PC-9 (cell line): Measurements from ENCODE around the gene RETN. TPM values are rescaled to one million over a fixed set of nuclear protein-coding genes. Genes with fewer than 3 reads are reported as not detected.

ENCODE experiments used
- BruUV-seq: library from RNA; stranded (reverse); fragments of 400-500 nt; replicated peaks from 2 replicates; lab custom pipeline; 2021; lab: Mats Ljungman, UMichigan
- CTCF ChIA-PET: fragments of 300-600 bp; sonication (Branson Sonifier 250); formaldehyde crosslinking; loops from one replicate; lab custom pipeline; 2022; ENCODE audit warnings: antibody characterized with exemption; lab: Charles Lee
- POLR2A ChIA-PET: fragments of 300-600 bp; sonication (Branson Sonifier 250); formaldehyde crosslinking; loops from one replicate; lab custom pipeline; 2022; ENCODE audit warnings: antibody characterized with exemption; ENCODE audit not compliant: unreplicated experiment; lab: Charles Lee
- DNase-seq, 2 experiments: peaks; one replicate each; pipeline versions ENCODE4 v3.0.0 to v3.0.0-alpha.2; 2015 to 2022; ENCODE audit warnings: mixed read lengths in 1 of 2
- H2AFZ ChIP-seq: fragments of 200-600 bp; sonication (generic); 2 replicates; pipeline ENCODE4 v1.8.1; 2017; ENCODE audit warnings: antibody characterized with exemption
- H3F3A ChIP-seq: fragments of 200-600 bp; sonication (generic); 2 replicates; pipeline ENCODE4 v1.8.1; 2017; ENCODE audit warnings: antibody characterized with exemption, mild to moderate bottlenecking, low read depth; ENCODE audit not compliant: insufficient read depth
- H3K27ac ChIP-seq: fragments of 200-600 bp; sonication (generic); 2 replicates; pipeline ENCODE4 v1.6.1; 2016; ENCODE audit warnings: mixed run types
- H3K27me3 ChIP-seq: fragments of 200-600 bp; sonication (generic); 2 replicates; pipeline ENCODE4 v1.6.1; 2016; ENCODE audit warnings: low read depth, mixed run types; ENCODE audit not compliant: insufficient read depth
- H3K36me3 ChIP-seq: fragments of 200-600 bp; sonication (generic); 2 replicates; pipeline ENCODE4 v1.6.1; 2016; ENCODE audit warnings: low read depth, mixed run types
- H3K4me1 ChIP-seq: fragments of 200-600 bp; sonication (generic); replicated peaks from 2 replicates; pipeline ENCODE4 v1.6.1; 2016; ENCODE audit warnings: mixed run types; ENCODE audit not compliant: insufficient read depth
- H3K4me2 ChIP-seq: fragments of 200-600 bp; sonication (generic); 2 replicates; pipeline ENCODE4 v1.6.1; 2017; ENCODE audit warnings: mixed run types
- H3K4me3 ChIP-seq: fragments of 200-600 bp; sonication (generic); 2 replicates; pipeline ENCODE4 v1.6.1; 2016; ENCODE audit warnings: mixed run types
- H3K79me2 ChIP-seq: fragments of 200-600 bp; sonication (generic); 2 replicates; pipeline ENCODE4 v1.6.1; 2017; ENCODE audit warnings: low read depth, mixed run types
- H3K9me2 ChIP-seq: fragments of 200-600 bp; sonication (generic); 2 replicates; pipeline ENCODE4 v1.8.1; 2017; ENCODE audit warnings: mild to moderate bottlenecking; ENCODE audit not compliant: insufficient read depth
- H3K9me3 ChIP-seq: fragments of 200-600 bp; sonication (generic); 2 replicates; pipeline ENCODE4 v1.8.1; 2016; ENCODE audit warnings: low read depth; ENCODE audit not compliant: insufficient read depth
- H4K20me1 ChIP-seq: fragments of 200-600 bp; sonication (generic); 2 replicates; pipeline ENCODE4 v1.8.1; 2017; ENCODE audit not compliant: insufficient read depth
- EZH2 ChIP-seq: fragments of 200-600 bp; sonication (generic); IDR thresholded peaks from 2 replicates; pipeline ENCODE4 v1.8.0; 2017; ENCODE audit warnings: antibody characterized with exemption, low read depth
- intact Hi-C: fragments of 100-400 bp; cut with micrococcal nuclease; formaldehyde crosslinking; loops from one replicate; pipeline ENCODE4 v1.10.0; 2022; ENCODE audit not compliant: unreplicated experiment
- total RNA-seq: library from RNA; stranded (reverse); gene quantifications from 2 replicates; pipeline ENCODE4 v1.2.3, GENCODE V29; 2021
- TF ChIP-seq, protein P1 (sequence below): fragments of 200-600 bp; sonication (generic); conservative IDR thresholded peaks from 2 replicates; pipeline ENCODE4 v1.6.1; 2017; ENCODE audit warnings: mixed run types, antibody characterized with exemption, mild to moderate bottlenecking, moderate library complexity

The RETN gene
- total RNA-seq, 1 experiment from 2014 or later, result not detected

DNA sequence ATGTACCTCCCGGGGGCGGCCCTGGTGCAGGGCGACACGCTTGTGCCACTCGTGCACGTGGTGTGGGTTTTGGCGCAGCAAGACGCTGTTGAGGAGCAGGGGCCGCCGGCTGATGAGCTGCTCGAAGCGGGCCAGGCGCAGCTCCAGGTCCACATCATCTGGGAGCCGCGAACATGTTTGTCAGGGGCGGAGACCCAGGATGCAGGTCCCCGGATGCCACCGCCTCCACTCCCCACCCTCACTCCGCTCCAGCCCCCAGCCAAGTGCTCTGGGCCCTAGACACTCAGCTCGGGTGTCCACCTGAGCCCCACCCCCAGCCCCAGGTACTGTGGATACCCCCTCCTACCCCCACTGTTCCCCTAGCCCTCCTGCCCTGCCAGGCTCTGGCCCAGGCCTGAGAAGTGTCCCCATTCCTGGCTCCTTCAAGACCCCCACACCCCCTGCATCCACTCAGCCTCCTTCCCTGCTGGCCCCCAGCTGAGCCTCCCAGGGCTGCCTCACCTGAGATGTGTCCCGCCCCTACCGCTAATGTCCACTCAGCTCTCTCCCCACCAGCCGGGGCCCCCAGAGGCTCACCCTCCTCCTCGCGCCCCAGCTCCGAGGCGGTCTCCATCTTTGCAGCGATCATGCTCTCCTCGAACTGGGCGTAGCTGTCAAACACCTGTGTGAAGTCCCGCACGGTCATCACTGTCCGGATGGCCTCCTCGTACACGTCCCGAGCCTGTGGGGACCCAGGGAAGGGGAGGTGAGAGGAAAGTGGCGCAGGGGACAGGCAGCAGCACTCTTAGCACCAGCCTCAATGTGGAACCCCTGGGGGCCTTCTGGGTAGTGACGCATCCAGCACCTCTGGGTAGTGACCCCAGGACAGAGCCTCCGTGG, 44.9 kb upstream of the RETN start:
- peaks cover 34% of the 10 kb centered on the region for H3K79me2 ChIP-seq
- no peak overlapping the region for H3K27ac ChIP-seq
- peaks cover 21% of the 10 kb centered on the region for H3K4me1 ChIP-seq
- no peak overlapping the region for H3K4me2 ChIP-seq
- peaks cover 11% of the 10 kb centered on the region for H3F3A ChIP-seq
- 0 out of 2 replicates have a peak, but pooled peaks cover 10% of the 10 kb centered on the region for H4K20me1 ChIP-seq
- no peak for DNase-seq
- no peaks in the 10 kb centered on the region for H3K9me2 ChIP-seq
- H3K9me3 ChIP-seq, result no peaks in the 10 kb centered on the region
- POLR2A ChIA-PET, result no interaction called here
- no peak overlapping the region for H3K4me3 ChIP-seq
- CTCF ChIA-PET, result no interaction called here
- H2AFZ ChIP-seq, result no peak overlapping the region
- intact Hi-C loops, result no loop called here
- no TSS peak for BruUV-seq
- H3K27me3 ChIP-seq, result no peaks in the 10 kb centered on the region
- no peak for TF ChIP-seq EZH2
- TF ChIP-seq, protein P1, sequence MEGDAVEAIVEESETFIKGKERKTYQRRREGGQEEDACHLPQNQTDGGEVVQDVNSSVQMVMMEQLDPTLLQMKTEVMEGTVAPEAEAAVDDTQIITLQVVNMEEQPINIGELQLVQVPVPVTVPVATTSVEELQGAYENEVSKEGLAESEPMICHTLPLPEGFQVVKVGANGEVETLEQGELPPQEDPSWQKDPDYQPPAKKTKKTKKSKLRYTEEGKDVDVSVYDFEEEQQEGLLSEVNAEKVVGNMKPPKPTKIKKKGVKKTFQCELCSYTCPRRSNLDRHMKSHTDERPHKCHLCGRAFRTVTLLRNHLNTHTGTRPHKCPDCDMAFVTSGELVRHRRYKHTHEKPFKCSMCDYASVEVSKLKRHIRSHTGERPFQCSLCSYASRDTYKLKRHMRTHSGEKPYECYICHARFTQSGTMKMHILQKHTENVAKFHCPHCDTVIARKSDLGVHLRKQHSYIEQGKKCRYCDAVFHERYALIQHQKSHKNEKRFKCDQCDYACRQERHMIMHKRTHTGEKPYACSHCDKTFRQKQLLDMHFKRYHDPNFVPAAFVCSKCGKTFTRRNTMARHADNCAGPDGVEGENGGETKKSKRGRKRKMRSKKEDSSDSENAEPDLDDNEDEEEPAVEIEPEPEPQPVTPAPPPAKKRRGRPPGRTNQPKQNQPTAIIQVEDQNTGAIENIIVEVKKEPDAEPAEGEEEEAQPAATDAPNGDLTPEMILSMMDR, result no peak
- peaks cover 10% of the 10 kb centered on the region; the same call in 1 of the 2 replicates for H3K36me3 ChIP-seq

DNA sequence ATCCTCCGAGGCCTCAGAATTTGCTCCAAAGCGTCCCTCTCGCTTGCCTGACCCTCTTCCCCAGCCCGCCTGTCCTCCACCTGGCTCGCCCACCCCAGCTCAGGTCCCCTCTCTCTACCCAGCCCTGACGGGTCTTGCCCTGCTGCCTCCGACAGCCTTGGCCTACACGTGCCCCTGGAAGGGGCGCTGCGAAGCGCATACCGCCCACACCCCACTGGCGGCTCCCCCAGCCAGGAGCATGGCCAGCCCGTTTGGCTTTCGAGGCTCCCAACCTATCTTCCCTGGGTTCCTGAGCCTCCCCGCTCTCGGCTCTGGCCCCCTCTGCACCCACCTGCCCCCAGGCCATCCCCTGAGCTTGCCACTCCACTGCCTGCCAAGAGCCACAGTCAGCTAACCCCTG, 44.0 kb upstream of the RETN start:
- POLR2A ChIA-PET, result no interaction called here
- H3K9me2 ChIP-seq, result no peaks in the 10 kb centered on the region
- 0 out of 2 replicates have a peak, but pooled peaks cover 10% of the 10 kb centered on the region for H4K20me1 ChIP-seq
- intact Hi-C loops, result no loop called here
- CTCF ChIA-PET, result no interaction called here
- no peak overlapping the region for H3K4me2 ChIP-seq
- H3K36me3 ChIP-seq, result peaks cover 10% of the 10 kb centered on the region; the same call in 1 of the 2 replicates
- no peak overlapping the region for H3K27ac ChIP-seq
- BruUV-seq, result no TSS peak
- peaks cover 6% of the 10 kb centered on the region; the same call in 1 of the 2 replicates for H3F3A ChIP-seq
- H3K4me3 ChIP-seq, result no peak overlapping the region
- no peaks in the 10 kb centered on the region for H3K27me3 ChIP-seq
- TF ChIP-seq EZH2, result no peak
- TF ChIP-seq, protein P1, result no peak
- H3K9me3 ChIP-seq, result no peaks in the 10 kb centered on the region
- DNase-seq, result no peak
- H2AFZ ChIP-seq, result no peak overlapping the region
- H3K79me2 ChIP-seq, result peaks cover 40% of the 10 kb centered on the region
- H3K4me1 ChIP-seq, result peaks cover 14% of the 10 kb centered on the region

DNA sequence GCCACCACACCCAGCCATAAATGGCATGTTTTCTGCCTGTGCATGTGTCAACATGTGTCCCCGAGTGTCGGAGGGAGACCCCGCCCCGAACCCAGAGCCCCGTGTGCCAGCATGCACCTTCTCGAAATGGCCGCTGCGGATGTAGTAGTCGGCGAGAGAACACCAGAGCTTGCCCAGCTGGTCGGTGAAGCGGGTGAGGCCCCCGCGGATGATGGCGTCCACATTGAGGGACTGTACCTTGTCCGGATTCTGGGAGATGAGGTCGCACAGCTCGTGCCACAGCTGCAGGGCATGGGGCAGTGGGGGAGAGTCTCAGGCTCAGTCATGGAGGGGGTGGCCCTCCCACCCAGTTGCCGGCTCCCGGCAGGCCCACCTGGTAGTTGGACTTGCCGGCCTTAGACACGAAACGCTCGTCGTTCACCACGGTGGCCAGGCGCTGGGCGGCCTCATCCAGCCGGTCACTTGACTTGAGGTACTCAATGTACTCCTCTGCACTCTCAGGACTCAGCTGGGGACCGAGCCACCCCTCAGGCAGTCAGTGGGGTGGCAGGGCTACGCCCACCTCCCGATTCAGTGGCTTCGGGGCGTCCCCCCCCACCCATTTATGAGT, 43.0 kb upstream of the RETN start:
- Histone ChIP-seq H3K9me2 (no peaks in the 10 kb centered on the region), H3K4me3 (no peak overlapping the region), H3K36me3 (peaks cover 10% of the 10 kb centered on the region; the same call in 1 of the 2 replicates), H3K4me2 (no peak overlapping the region), H3K9me3 (no peaks in the 10 kb centered on the region), H4K20me1 (0 out of 2 replicates have a peak, but pooled peaks cover 10% of the 10 kb centered on the region), H3K4me1 (peaks cover 15% of the 10 kb centered on the region), H2AFZ (no peak overlapping the region), H3F3A (no peaks in the 10 kb centered on the region), H3K27ac (no peak overlapping the region), H3K27me3 (no peaks in the 10 kb centered on the region), H3K79me2 (peaks cover 51% of the 10 kb centered on the region)
- intact Hi-C loops, result no loop called here
- CTCF ChIA-PET, result no interaction called here
- POLR2A ChIA-PET, result no interaction called here
- no peak for DNase-seq
- TF ChIP-seq EZH2, result no peak
- TF ChIP-seq, protein P1, result no peak
- BruUV-seq, result no TSS peak
